ENCODE measurements around the gene ATP5F1A. TPM values are rescaled to one million over a fixed set of nuclear protein-coding genes. Genes with fewer than 3 reads are reported as not detected.
A peak's percentile ranks its signal among the peaks of the same experiment; 100 is the strongest.

The ATP5F1A gene
- total RNA-seq, 6 experiments from 2014 or later: 446 to 523 (median 503) TPM

GRCh38 chr18:46068763-46069162, 29.3 kb downstream of the ATP5F1A start:
- Mint-ChIP-seq H3K4me1 (ENCODE audit: low read depth) (peaks cover 50% of the 10 kb centered on the region), H3K4me3 (no peak overlapping the region), H3K27me3 (ENCODE audit: insufficient read depth) (no peaks in the 10 kb centered on the region; the same call in 1 of the 2 replicates), H3K9me3 (no peaks in the 10 kb centered on the region), H3K36me3 (ENCODE audit: low read depth) (0 out of 2 replicates have a peak, but pooled peaks cover 4% of the 10 kb centered on the region), H3K27ac (no peak overlapping the region)
- no peak for TF ChIP-seq CTCF (IDR thresholded peaks at IDR 0.05)
- DNase-seq: no peak

- H3K27ac Mint-ChIP-seq: no peak overlapping the region
- H3K27me3 Mint-ChIP-seq (ENCODE audit: insufficient read depth): no peaks in the 10 kb centered on the region; the same call in 1 of the 2 replicates
- peaks cover 37% of the 10 kb centered on the region for H3K4me1 Mint-ChIP-seq (ENCODE audit: low read depth)
- H3K36me3 Mint-ChIP-seq (ENCODE audit: low read depth): 0 out of 2 replicates have a peak, but pooled peaks cover 4% of the 10 kb centered on the region
- no peaks in the 10 kb centered on the region for H3K9me3 Mint-ChIP-seq
- H3K4me3 Mint-ChIP-seq: no peak overlapping the region
- peak; percentile 11 for DNase-seq
- TF ChIP-seq CTCF (IDR thresholded peaks at IDR 0.05): no peak
These were observed 30.6 kb downstream of the ATP5F1A start for GRCh38 chr18:46067438-46068007.

DNA sequence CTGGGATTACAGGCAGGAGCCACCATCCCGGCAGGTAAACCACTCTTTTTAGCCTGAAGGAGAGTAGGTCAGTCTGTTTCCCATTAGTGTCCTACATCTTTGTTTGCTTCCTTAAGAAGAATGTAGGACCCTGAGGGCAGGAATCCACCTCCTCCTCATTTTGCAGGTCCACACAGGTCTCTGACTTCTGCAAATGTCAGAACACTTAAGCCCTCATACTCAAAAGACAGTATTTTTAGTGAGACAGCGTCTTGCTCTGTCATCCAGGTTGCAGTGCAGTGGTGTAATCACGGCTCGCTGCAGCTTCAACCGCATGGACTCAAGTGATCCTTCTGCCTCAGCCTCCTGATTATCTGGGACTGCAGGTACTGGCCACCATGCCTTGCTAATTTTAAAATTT, 35.3 kb downstream of the ATP5F1A start:
- H3K27ac Mint-ChIP-seq: no peak overlapping the region
- H3K4me1 Mint-ChIP-seq (ENCODE audit: low read depth): peaks cover 6% of the 10 kb centered on the region
- no peak for TF ChIP-seq CTCF (IDR thresholded peaks at IDR 0.05)
- H3K27me3 Mint-ChIP-seq (ENCODE audit: insufficient read depth): no peaks in the 10 kb centered on the region; the same call in 1 of the 2 replicates
- no peaks in the 10 kb centered on the region for H3K9me3 Mint-ChIP-seq
- DNase-seq: no peak
- H3K36me3 Mint-ChIP-seq (ENCODE audit: low read depth): 0 out of 2 replicates have a peak, but pooled peaks cover 3% of the 10 kb centered on the region
- no peak overlapping the region for H3K4me3 Mint-ChIP-seq

DNA sequence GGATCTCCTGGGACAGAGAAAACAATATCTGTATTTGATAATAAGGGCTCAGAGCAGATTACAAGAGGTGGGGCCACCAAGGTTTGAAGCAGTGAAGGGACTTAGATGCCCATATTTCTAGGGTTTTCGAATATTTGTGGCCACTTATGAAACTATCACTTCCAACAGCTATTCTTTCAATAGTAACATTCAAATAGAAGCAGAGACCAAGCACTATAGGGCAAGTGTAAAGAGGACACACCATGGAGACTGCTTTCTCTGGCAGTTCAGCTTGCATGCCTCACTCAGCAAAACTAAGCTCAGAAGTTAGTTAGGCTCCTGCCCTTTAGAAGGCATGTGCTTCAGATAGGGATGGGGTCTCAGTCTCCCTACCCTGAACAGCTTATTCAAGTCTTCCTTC, 36.3 kb downstream of the ATP5F1A start:
- DNase-seq: no peak
- no peaks in the 10 kb centered on the region for H3K36me3 Mint-ChIP-seq (ENCODE audit: low read depth)
- no peak for TF ChIP-seq CTCF (IDR thresholded peaks at IDR 0.05)
- H3K27me3 Mint-ChIP-seq (ENCODE audit: insufficient read depth): no peaks in the 10 kb centered on the region; the same call in 1 of the 2 replicates
- H3K27ac Mint-ChIP-seq: no peak overlapping the region
- no peaks in the 10 kb centered on the region for H3K9me3 Mint-ChIP-seq
- H3K4me1 Mint-ChIP-seq (ENCODE audit: low read depth): peaks cover 6% of the 10 kb centered on the region
- H3K4me3 Mint-ChIP-seq: no peak overlapping the region

- Mint-ChIP-seq H3K27ac (no peak overlapping the region), H3K4me1 (ENCODE audit: low read depth) (peaks cover 6% of the 10 kb centered on the region), H3K9me3 (no peaks in the 10 kb centered on the region), H3K36me3 (ENCODE audit: low read depth) (no peaks in the 10 kb centered on the region), H3K27me3 (ENCODE audit: insufficient read depth) (no peaks in the 10 kb centered on the region; the same call in 1 of the 2 replicates), H3K4me3 (no peak overlapping the region)
- DNase-seq: no peak
- TF ChIP-seq CTCF (IDR thresholded peaks at IDR 0.05): no peak
These were observed 36.7 kb downstream of the ATP5F1A start for GRCh38 chr18:46061387-46061786.

Measured in HFFc6 (cell line).